LoVo (cell line): ENCODE results near the gene ZNF664.

Source experiments
- DNase-seq: peaks from one replicate; pipeline ENCODE4 v3.0.0-alpha.2; 2016; ENCODE audit warnings: low spot score

The ZNF664 gene

GRCh38 chr12:123958876-123959275, 14.1 kb upstream of the ZNF664 start:
- DNase-seq = no peak

GRCh38 chr12:123960029-123960735, 12.8 kb upstream of the ZNF664 start:
- no peak for DNase-seq

- no peak for DNase-seq
These were observed 12.2 kb upstream of the ZNF664 start for GRCh38 chr12:123960856-123961255.

- no peak for DNase-seq
These were observed 11.2 kb upstream of the ZNF664 start for GRCh38 chr12:123961585-123962345.

GRCh38 chr12:123962513-123962912, 10.5 kb upstream of the ZNF664 start:
- DNase-seq = no peak

- DNase-seq = no peak
These were observed 9.2 kb upstream of the ZNF664 start for GRCh38 chr12:123963821-123964220.

GRCh38 chr12:123965382-123965781, 7.6 kb upstream of the ZNF664 start:
- no peak for DNase-seq

GRCh38 chr12:123966596-123966995, 6.4 kb upstream of the ZNF664 start:
- no peak for DNase-seq

- no peak for DNase-seq
These were observed 5.9 kb upstream of the ZNF664 start for GRCh38 chr12:123967121-123967586.

- DNase-seq = no peak
These were observed 1.6 kb upstream of the ZNF664 start for GRCh38 chr12:123971449-123971769.

GRCh38 chr12:123971770-123972456, 1.1 kb upstream of the ZNF664 start:
- peak; percentile 32 for DNase-seq

GRCh38 chr12:123973552-123974341, 732 bp downstream of the ZNF664 start:
- no peak for DNase-seq

GRCh38 chr12:123976227-123976826, 3.3 kb downstream of the ZNF664 start:
- no peak for DNase-seq

- no peak for DNase-seq
These were observed 6.6 kb downstream of the ZNF664 start for GRCh38 chr12:123979566-123979965.

GRCh38 chr12:123982269-123982668, 9.3 kb downstream of the ZNF664 start:
- DNase-seq = no peak

- peak; percentile 43 for DNase-seq
These were observed 10.9 kb downstream of the ZNF664 start for GRCh38 chr12:123983822-123984485.

GRCh38 chr12:123984903-123985302, 11.9 kb downstream of the ZNF664 start:
- no peak for DNase-seq

- no peak for DNase-seq
These were observed 13.5 kb downstream of the ZNF664 start for GRCh38 chr12:123986374-123986965.

GRCh38 chr12:123987022-123987421, 14.0 kb downstream of the ZNF664 start:
- DNase-seq = no peak

GRCh38 chr12:123989168-123989567, 16.2 kb downstream of the ZNF664 start:
- DNase-seq = no peak

- no peak for DNase-seq
These were observed 16.7 kb downstream of the ZNF664 start for GRCh38 chr12:123989753-123990152.
